Ascending aorta (tissue), 2 donors: ENCODE results near the gene COL18A1. TPM values are rescaled to one million over a fixed set of nuclear protein-coding genes. Genes with fewer than 3 reads are reported as not detected.

Experiments
- DNase-seq, 2 donors: peaks; one replicate each; pipeline ENCODE4 v3.0.0-alpha.2; 2019; ENCODE audit warnings: low spot score in 2 of 2
- H3K27ac ChIP-seq, 2 donors: fragments of 200-600 bp; sonication (generic); one replicate each; pipeline ENCODE4 v1.5.1; 2016 to 2017; ENCODE audit warnings: mild to moderate bottlenecking in 1 of 2
- H3K27me3 ChIP-seq: fragments of 200-600 bp; sonication (generic); one replicate; pipeline ENCODE4 v1.5.1; 2017
- H3K36me3 ChIP-seq, 2 donors: fragments of 200-600 bp; sonication (generic); one replicate each; pipeline ENCODE4 v1.5.1; 2016
- H3K4me1 ChIP-seq, 2 donors: fragments of 200-600 bp; sonication (generic); one replicate each; pipeline ENCODE4 v1.5.1; 2016 to 2017; ENCODE audit warnings: mild to moderate bottlenecking in 1 of 2
- H3K4me3 ChIP-seq, 2 donors: fragments of 200-600 bp; sonication (generic); one replicate each; pipeline ENCODE4 v1.5.1; 2016 to 2017; ENCODE audit warnings: mild to moderate bottlenecking in 1 of 2
- H3K9me3 ChIP-seq, 2 donors: fragments of 200-600 bp; sonication (generic); one replicate each; pipeline ENCODE4 v1.5.1; 2016
- intact Hi-C: fragments of 100-400 bp; cut with DNase I; formaldehyde crosslinking; loops from one replicate; pipeline ENCODE4 v1.15.1; 2023
- total RNA-seq: library from RNA; depleted of rRNA; stranded (reverse); fragments of >200 nt; gene quantifications from one replicate; pipeline ENCODE4 v1.1.0, GENCODE V29; 2016
- TF ChIP-seq, protein P1 (sequence below), 3 experiments: fragments of 200-600 bp in 2 of 3; fragments of 450-650 bp in 1 of 3; sonication (generic) in 2 of 3; IDR thresholded peaks; one replicate each; pipeline ENCODE4 v1.5.1; 2016 to 2019; ENCODE audit warnings: antibody characterized with exemption in 3 of 3, mild to moderate bottlenecking in 1 of 3, moderate library complexity in 1 of 3

Gene COL18A1
- total RNA-seq, 1 donor from 2014 or later = 699 TPM

DNA sequence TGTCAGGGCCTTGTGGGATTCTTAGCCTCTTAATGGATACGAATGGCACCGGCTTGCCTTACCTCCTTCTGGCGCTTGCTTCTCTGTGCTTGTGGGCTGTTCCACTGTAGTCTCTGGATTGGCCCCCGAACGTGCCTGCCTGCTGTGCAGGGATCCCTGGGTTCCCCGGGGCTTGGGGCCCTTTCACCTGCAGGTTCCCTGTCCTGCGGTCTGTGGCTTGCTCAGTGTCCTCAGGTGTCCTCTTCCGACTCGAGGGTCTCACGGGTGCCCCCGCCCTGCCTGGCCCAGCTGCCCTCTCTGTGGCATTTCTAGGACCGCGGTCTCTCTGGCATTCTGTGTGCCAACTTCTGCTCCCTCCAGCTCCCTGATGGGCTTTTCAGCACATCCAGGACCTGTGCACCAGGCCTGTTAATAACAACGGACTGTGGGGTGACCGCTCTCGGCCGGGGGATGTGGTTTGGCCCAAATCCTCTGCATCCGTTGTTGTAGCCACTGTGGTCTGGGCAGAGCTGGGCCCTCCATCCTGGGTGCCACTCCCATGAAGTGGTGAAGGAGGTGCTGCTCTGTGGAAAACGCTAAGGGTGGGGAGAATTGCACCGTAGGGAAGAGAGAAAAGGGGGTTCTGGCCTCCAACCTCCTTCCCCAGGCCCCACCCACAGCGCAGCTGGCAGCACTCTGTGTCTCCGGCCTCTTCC lies 12.4 kb downstream of the COL18A1 start:
- no peak overlapping the region for H3K4me3 ChIP-seq
- peak overlapping the region; percentile 65 to 97 for H3K27ac ChIP-seq
- peak in 1 of 2 donors; percentile 59 for DNase-seq
- H3K27me3 ChIP-seq = no peaks in the 10 kb centered on the region
- intact Hi-C loops = no loop called here
- peaks cover 6 to 43% of the 10 kb centered on the region in 2 donors for H3K4me1 ChIP-seq
- no peaks in the 10 kb centered on the region for H3K36me3 ChIP-seq
- TF ChIP-seq, protein P1, sequence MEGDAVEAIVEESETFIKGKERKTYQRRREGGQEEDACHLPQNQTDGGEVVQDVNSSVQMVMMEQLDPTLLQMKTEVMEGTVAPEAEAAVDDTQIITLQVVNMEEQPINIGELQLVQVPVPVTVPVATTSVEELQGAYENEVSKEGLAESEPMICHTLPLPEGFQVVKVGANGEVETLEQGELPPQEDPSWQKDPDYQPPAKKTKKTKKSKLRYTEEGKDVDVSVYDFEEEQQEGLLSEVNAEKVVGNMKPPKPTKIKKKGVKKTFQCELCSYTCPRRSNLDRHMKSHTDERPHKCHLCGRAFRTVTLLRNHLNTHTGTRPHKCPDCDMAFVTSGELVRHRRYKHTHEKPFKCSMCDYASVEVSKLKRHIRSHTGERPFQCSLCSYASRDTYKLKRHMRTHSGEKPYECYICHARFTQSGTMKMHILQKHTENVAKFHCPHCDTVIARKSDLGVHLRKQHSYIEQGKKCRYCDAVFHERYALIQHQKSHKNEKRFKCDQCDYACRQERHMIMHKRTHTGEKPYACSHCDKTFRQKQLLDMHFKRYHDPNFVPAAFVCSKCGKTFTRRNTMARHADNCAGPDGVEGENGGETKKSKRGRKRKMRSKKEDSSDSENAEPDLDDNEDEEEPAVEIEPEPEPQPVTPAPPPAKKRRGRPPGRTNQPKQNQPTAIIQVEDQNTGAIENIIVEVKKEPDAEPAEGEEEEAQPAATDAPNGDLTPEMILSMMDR (IDR thresholded peaks at IDR 0.05) = no peak
- no peaks in the 10 kb centered on the region for H3K9me3 ChIP-seq

DNA sequence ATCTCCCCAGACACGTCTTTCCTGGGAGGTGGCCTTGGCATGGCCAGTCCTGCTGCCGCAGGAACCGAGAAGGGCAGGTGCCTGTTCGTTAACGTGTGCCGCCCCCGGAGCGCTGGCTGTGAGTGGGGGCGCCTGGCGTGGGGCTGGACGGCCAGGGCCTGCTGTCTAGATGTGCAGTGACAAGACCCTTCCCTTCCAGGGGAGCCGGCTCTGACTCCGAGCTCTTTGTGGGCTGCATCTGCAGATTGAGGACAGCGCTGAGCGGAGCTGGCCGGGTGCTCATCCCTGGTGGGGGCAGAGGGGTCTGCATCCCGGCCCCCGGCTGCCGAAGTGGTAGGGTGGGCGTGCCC lies 13.0 kb downstream of the COL18A1 start:
- peaks cover 6 to 46% of the 10 kb centered on the region in 2 donors for H3K4me1 ChIP-seq
- no peak for DNase-seq
- no peaks in the 10 kb centered on the region for H3K36me3 ChIP-seq
- H3K27me3 ChIP-seq = no peaks in the 10 kb centered on the region
- intact Hi-C loops = no loop called here
- TF ChIP-seq, protein P1 (IDR thresholded peaks at IDR 0.05) = no peak
- H3K4me3 ChIP-seq = no peak overlapping the region
- H3K27ac ChIP-seq = peak overlapping the region; percentile 65 to 97
- no peaks in the 10 kb centered on the region for H3K9me3 ChIP-seq

DNA sequence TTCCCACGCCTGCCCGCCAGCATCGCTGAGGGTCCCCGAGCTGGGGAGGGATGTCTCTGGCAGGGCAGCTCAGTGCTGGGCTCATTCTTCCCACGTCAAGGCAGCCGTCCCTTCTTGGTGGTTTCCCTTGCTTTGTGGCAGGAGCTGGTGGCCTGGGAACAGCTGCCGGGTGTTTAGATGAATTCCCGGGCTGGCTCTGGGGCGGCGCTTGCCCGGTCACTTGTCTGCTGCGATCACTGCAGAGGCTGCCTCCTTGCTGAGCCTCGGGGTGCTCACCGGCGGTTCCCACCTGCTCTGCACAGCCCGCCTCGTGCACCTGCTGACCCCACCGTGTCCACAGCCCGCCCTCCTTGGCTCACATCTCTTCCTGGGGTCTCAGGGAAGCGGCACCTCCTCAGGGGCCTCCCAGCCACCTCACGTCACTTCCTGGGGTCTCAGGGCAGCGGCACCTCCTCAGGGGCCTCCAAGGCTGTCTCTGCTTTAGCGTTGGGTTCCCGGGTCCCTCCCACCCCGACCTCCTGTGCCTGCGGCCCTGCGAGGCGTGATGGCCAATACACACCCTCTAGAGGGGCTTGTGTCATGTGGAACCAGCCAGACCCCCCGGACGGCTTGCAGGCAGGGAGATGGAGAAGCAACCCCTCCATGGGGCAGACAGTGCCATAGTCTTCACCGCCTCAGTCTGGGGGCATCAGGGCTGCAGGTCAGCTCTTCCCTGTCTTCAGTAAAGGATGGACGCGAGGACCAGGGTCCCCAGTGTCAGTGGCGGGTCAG lies 13.5 kb downstream of the COL18A1 start:
- DNase-seq = peak in 1 of 2 donors; percentile 65
- Histone ChIP-seq H3K4me1 (peaks cover 6 to 51% of the 10 kb centered on the region in 2 donors), H3K4me3 (no peak overlapping the region), H3K27ac (peak overlapping the region; percentile 65 to 97), H3K9me3 (no peaks in the 10 kb centered on the region), H3K36me3 (no peaks in the 10 kb centered on the region), H3K27me3 (no peaks in the 10 kb centered on the region)
- TF ChIP-seq, protein P1 (IDR thresholded peaks at IDR 0.05) = no peak
- intact Hi-C loops = no loop called here

DNA sequence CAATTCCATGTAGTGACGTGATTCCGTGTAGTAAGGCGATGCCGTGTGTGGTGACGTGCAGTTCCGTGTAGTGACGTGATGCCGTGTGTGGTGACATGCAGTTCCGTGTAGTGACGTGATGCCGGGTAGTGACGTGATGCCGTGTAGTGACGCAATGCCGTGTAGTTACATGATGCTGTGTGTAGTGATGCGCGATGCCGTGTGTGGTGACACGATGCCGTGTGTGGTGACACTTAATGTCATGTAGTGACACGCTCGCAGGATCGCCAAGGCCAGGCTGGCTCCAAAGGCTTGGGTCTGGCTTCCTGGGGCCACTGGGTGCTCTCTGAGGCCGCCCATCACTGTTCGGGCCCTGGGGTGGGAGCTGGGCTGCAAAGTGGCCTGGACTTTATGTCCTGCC lies 14.2 kb downstream of the COL18A1 start:
- peak in 1 of 2 donors; percentile 63 for DNase-seq
- peak overlapping the region; percentile 65 to 97 for H3K27ac ChIP-seq
- peaks cover 6 to 57% of the 10 kb centered on the region in 2 donors for H3K4me1 ChIP-seq

DNA sequence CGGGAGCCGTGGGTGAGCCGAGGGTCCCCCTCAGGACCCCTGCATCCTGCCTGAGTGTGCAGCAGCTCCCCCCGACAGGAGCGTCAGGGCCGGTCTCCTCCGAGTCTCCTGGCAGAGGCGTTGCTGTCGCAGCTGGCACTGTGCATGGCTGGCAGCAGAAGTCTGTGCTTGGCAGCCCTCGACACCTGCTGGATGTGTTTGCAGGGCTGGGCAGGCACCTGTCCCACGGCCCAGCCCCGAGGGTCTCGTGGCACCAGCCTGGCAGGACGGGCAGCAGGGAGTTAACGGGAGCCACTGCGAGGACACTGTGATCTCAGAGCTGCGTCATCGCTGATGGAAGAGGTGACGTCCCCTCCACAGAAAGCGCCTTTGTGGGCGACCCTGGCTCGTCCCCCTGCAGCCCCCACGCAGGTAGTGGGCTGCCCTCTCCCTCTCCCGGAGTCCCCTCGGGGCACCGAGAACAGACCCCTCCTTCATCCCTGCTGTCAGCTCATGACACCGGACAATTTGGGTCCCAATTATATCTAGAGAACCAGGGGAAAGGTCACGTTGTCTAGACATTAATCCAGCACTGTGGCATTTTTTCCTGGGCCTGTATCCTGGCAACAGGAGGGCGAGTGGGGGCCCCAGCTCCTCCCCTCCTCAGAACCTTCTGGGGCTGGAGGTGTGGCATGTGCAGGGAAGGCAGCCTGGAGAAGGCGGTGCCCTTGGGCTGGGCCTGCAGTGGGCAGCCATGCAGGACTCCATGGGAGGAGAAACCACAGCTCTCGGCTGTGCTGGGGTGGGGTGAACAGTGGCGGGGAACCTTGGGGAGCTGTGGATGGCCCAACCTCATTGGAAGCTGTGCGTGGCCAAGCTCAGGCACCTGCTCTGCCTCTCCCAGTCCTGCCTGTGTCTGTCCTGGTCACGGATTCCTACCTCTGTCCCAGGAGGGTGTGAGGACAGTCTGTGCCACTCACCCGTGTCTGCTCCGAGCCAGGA lies 15.4 kb downstream of the COL18A1 start:
- Histone ChIP-seq H3K4me1 (peaks cover 6 to 57% of the 10 kb centered on the region in 2 donors), H3K27ac (peak overlapping the region; percentile 65 to 97), H3K27me3 (no peaks in the 10 kb centered on the region), H3K36me3 (no peaks in the 10 kb centered on the region), H3K4me3 (peak overlapping the region; percentile 31 to 53), H3K9me3 (no peaks in the 10 kb centered on the region)
- TF ChIP-seq, protein P1 (IDR thresholded peaks at IDR 0.05) = no peak
- DNase-seq = peak in 1 of 2 donors; percentile 88
- intact Hi-C loops = no loop called here

More for the DNA sequence above, 14.2 kb downstream of the COL18A1 start:
- H3K36me3 ChIP-seq = no peaks in the 10 kb centered on the region
- H3K9me3 ChIP-seq = no peaks in the 10 kb centered on the region
- TF ChIP-seq, protein P1 (IDR thresholded peaks at IDR 0.05) = no peak
- no peaks in the 10 kb centered on the region for H3K27me3 ChIP-seq
- intact Hi-C loops = no loop called here
- H3K4me3 ChIP-seq = peak overlapping the region in 1 of 2 donors; percentile 53
